Right forelimb (tissue), 1 donor: ENCODE data around the gene BLOC1S3.

Source experiments
- DNase-seq: peaks from one replicate; pipeline ENCODE4 v3.0.0-alpha.2; 2018

The BLOC1S3 gene

GRCh38 chr19:45146741-45147205 lies 31.8 kb upstream of the BLOC1S3 start:
- no peak for DNase-seq

GRCh38 chr19:45147835-45148676 lies 30.5 kb upstream of the BLOC1S3 start:
- no peak for DNase-seq

GRCh38 chr19:45149129-45149528 lies 29.5 kb upstream of the BLOC1S3 start:
- DNase-seq, result no peak

- DNase-seq, result no peak
Observed at GRCh38 chr19:45150180-45150579, 28.4 kb upstream of the BLOC1S3 start.

- DNase-seq, result no peak
Observed at GRCh38 chr19:45150751-45151281, 27.8 kb upstream of the BLOC1S3 start.

GRCh38 chr19:45151320-45151719 lies 27.3 kb upstream of the BLOC1S3 start:
- no peak for DNase-seq

GRCh38 chr19:45151821-45152503 lies 26.6 kb upstream of the BLOC1S3 start:
- DNase-seq, result no peak

- peak; percentile 56 for DNase-seq
Observed at GRCh38 chr19:45152504-45153338, 25.9 kb upstream of the BLOC1S3 start.

GRCh38 chr19:45153339-45154063 lies 25.1 kb upstream of the BLOC1S3 start:
- DNase-seq, result peak; percentile 78

- DNase-seq, result no peak
Observed at GRCh38 chr19:45154064-45154827, 24.3 kb upstream of the BLOC1S3 start.

GRCh38 chr19:45156011-45156630 lies 22.5 kb upstream of the BLOC1S3 start:
- no peak for DNase-seq

- DNase-seq, result no peak
Observed at GRCh38 chr19:45156751-45157150, 21.8 kb upstream of the BLOC1S3 start.

- no peak for DNase-seq
Observed at GRCh38 chr19:45158503-45159209, 19.9 kb upstream of the BLOC1S3 start.

- no peak for DNase-seq
Observed at GRCh38 chr19:45159210-45159970, 19.2 kb upstream of the BLOC1S3 start.

- no peak for DNase-seq
Observed at GRCh38 chr19:45159971-45160324, 18.6 kb upstream of the BLOC1S3 start.

GRCh38 chr19:45160870-45161737 lies 17.5 kb upstream of the BLOC1S3 start, which contains the start of gene NKPD1:
Gene NKPD1 (minus strand): TSS chr19:45160982. CDS start chr19:45160150, 832 bp downstream.
- no peak for DNase-seq

- no peak for DNase-seq
Observed at GRCh38 chr19:45161738-45162607, 16.6 kb upstream of the BLOC1S3 start.
